GM18499 (cell line): ENCODE data around the gene TTC12.

ENCODE experiments used
- ATAC-seq: cut with Tn5 transposase; IDR thresholded peaks from one replicate; pipeline ENCODE4 v1.9.1; 2021; ENCODE audit warnings: moderate number of reproducible peaks; ENCODE audit not compliant: insufficient read depth, unreplicated experiment

Gene TTC12

DNA sequence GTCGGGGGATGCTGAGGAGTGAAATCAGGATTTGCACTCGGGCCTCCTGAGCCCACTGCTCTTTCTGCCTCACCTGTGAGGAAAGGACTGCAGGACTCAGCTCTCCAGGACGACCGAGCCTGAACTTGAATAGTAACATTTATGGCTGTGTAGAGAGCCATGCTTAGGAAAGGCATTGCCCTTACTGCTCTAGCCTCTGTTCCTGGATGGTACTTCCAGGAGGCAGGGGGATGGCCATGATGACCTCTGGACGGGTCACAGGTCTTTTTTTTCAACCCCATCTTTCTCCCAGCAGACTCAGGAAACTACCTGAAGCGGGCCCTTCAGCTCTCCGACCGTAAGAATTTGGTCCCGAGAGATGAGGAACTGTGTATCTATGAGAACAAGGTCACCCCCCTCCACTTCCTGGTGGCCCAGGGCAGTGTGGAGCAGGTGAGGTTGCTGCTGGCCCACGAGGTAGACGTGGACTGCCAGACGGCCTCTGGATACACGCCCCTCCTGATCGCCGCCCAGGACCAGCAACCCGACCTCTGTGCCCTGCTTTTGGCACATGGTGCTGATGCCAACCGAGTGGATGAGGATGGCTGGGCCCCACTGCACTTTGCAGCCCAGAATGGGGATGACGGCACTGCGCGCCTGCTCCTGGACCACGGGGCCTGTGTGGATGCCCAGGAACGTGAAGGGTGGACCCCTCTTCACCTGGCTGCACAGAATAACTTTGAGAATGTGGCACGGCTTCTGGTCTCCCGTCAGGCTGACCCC lies 84.5 kb downstream of the TTC12 start:
- ATAC-seq: no peak

DNA sequence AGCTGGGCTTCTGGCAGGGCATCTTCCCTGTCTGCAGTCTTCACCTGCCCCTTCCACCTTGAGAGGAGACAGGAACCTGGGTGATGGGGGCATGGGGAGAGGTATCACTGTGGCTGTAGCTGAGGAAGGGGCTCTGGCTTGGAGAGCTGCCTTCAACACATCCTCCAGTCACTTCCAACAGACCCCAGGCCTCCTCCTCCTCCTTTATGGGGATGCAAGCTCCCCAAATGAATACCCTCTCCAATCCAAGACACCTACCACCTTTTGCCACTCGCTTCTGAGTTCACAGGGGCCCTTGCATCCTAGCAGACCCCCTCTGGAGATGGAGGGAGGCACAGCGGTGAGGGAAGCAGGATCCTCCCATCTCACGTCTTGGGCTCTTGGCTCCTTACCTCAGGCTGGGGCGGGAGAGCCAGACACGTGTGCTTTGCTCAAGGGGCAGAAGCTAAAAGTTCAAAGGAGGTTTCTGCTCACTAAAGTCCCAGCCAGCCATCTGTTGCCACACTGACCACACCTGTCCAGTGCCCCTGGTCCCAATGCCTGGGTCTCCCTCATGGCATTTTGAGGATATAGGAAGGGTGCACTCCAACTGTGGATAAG lies 86.3 kb downstream of the TTC12 start:
- ATAC-seq: no peak

DNA sequence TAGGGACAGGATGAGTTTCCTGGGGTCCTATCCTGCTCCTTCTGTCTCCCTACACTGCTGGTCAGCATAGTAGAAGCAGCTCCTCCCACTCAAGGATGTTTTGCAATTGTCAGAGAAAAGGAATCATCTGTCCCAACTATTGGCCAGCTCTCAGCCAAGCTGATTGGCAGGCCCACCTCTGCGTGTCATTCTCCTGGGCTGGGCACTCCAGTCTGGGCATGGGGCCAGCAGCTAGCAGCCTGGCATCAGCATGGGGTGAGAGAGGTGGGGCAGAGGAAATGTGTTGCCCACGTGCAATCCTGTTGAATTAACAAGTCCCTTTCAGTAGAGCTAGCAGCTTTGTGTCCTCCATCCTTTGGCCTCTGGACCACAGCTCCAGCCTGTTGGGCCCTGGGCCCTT lies 87.3 kb downstream of the TTC12 start:
- ATAC-seq: no peak

DNA sequence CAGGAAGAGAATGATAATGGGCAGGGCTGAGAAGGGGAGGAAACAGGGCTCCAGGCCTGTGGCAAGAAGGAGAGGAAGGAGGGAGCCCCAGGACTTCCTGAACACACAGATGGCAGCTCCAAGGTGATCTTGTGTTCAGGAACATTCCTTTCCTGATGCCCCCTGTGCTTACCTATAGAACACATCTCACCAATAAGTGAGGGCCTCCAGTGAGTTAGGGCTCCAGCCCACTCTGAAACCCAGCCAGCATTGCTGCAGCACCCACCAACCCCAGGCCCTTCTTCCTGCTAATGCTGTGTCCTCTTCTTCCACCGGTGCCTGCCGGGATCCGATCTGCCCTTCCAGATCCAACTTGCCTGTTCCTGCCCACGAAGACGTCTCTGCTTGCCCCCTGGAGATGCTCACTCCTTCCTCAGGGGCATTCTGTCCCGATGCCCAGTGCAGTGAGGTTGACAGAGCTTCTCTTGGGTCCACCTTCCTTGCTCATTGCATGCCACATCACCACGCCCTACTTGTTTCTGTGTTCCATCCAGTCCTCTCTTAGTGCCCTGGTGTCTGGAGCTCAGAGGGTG lies 90.6 kb downstream of the TTC12 start:
- ATAC-seq: no peak

DNA sequence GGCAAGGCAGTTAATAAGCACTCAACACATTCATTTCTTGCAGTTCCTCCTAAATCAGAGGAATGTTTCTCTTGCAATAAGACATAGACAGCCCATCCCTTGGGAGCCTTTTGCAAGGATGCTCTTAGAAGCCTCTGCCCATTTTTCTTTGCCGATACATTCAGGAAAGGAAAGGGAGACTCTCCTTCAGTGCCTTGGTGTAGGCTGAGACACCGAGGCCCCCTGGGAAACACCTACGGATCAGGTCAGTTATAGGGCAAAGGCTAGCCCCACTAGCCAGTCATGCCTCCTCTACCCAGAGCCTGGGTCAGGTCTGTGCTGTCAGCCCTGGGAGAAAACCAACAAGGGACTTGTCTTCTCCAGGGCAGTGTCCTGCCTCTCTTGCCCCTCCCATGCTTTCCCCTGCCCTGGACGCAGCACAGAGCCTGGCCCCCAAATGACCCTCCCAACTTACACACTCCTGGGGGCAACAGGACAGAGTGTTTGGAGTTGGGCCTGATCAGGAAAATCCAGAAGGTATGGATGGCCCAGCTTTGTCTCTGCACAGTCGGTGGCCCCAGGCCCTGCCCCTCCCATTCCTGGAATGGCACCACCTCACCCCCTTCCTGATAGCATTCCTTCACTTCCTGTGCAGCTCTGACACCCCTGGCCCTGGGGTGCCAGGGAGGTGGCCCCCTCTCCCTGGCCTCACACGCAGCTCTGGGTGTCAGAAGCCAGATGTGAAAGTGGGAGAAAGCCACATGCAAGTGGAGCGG lies 91.5 kb downstream of the TTC12 start:
- ATAC-seq: no peak

DNA sequence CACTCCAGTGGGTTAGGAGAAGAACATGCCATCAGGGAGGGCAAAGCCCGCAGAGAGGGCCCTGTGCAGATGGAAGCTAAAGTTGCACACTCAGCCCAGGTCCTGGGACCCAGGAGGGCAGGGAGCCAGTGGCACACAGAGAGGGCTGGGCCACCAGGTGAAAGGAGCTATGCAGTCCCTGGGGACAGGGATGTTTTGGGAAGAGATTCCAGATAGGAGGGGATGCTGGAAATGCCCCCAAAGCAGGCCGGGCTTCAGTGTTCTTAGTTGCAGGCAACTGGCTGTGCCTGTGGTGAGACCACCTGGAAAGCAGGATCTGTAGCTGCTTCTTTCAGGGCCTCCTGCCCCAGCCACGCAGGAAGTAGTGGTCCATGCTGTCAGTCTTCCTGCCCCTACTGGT lies 92.8 kb downstream of the TTC12 start:
- no peak for ATAC-seq

DNA sequence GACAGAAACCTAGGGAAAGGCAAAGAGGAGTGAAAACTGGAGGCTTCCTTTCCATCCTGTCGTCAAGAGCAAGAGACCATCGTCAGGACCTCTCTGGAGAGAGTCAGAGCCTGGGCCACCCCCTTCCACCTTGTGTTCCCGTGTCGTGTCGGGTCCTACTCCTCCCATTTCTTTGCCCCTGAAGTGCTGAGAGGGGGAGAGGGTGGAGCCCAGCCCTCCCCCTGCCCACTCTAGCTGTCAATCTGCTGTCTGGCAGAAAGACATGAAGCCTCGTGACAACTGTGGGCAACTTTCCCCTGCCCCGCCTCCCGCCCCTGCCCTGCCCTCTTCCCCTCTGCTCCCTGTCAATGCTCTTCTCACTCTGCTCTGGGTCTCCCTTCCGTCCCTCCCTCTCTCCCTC lies 93.8 kb downstream of the TTC12 start:
- no peak for ATAC-seq

DNA sequence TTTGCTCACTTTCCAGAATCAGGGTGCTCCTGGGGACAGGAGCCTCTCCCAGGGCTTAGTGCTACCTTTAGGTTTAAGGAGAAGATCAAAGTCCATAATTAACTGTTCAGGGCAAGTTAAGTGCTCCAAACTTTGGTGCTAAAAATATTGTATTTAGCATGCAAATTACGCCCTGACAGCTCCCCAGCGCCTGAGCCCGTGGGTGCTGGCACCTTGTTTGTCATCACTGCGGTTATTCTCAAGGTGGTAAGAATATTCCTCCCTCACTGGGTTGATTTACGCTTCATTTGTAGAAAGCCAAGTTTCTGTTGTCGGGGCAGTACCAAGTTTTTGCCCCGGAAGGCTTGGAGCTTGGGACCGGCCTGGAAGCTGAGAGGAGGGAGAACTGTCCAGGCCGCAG lies 94.5 kb downstream of the TTC12 start:
- no peak for ATAC-seq

DNA sequence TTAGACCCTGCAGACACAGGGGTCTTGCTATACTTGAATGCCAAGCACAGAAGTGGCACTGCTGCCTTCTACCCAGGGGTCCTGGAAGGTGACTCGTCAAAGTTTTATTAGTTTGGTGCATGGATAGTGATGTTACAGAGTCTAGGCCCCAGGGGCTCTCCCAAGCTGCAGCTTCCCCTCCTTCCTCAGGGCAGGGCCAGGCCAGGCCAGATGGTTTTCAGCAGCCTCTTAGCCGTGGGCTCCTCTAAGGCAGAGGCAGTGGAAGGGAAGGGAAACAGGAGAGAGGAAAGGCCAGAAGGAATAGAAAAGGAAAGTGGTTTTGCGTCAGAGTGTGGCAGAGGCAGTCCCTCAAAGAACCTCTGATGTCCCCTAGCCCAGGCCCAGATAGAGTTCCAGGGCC lies 95.1 kb downstream of the TTC12 start:
- no peak for ATAC-seq

DNA sequence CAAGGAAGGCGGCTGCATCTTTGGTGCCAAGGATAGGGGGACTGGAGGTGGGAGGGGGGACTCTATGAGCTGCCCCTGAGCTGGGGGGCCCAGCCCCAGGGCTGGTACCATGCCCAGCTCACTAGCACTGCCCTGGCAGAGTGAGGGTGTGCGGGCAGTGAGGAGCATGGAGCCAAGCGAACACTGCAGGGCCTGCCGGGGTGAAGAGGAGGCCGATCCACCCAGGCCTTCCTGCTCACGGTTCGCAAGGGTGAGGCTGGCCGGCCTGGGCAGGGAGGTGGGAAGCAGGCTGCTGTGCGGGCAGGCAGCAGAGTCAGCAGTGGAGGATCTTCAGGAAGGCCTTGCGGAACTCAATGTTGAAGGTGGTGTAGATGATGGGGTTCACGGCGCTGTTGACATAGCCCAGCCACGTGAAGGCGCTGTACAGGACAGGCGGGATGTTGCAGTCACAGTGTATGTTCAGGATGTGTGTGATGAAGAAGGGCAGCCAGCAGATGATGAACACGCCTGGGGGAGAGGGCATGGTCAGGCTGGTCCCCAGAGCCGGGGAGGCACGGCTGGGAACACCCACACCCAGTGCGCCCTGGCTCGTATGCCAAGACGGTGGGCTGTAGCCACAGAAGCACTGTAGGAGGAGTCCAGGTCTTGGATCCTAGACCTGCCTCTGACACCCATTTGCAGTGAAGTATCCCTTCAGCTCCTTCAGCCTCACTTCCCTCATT lies 96.2 kb downstream of the TTC12 start:
- no peak for ATAC-seq

DNA sequence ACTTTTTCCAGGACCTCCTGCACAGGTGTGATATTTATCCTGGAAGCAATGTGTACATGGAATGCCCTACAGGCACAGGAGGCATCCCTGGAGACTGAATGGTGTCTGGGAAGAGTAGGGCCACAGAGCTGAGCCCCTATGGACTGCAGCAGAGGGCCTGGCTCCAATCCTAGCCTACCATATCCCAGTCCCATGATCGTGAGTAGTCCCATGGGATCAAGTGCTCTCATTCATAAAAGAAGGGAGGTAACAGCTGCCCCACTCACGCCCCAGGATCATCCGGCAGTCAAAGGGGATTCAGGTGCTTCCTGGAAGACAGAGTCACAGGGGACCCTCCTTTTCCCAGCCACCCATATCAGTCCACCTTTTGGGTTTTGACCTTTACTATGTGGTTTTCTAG lies 97.2 kb downstream of the TTC12 start:
- ATAC-seq: no peak

DNA sequence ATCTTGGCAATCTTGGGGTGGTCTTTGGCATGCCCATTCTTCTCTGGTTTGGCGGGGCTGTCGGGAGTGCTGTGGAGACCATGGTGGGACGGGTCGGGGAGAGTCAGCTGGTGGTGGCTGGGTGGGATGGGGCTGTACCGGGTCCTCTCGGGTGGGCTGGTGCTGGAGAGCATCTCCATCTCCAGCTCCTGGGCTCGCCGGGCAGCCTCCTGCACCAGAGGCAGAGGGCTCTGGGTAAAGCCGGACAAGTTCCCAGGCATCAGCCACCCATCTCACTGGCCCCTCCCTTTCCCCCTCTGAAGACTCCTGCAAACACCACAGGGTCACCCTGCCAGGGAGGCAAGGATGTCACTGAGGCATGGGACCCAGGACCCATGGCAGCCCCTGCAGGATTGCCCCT lies 98.3 kb downstream of the TTC12 start:
- ATAC-seq: no peak

DNA sequence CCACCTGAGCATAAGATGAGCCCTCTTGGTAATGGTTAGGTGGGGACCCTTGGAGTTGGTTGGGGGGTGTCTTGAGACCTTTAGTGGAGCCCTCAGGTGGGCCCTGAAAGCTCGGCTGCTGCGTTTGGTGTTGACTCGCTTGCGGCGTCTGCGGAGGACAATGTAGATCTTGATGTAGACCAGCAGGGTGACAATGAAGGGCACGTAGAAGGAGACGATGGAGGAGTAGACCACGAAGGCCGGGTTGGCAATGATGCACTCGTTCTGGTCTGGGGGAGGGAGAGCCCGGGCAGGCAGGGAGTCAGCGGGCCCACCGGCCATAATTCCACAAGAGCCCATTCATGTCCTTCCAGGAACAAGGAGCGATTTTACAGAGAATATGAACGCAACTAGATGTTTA lies 101.0 kb downstream of the TTC12 start:
- ATAC-seq: no peak
